IPS-18a (cell line): ENCODE data around the gene NPIPB2.
"Not testable (repeated sequence)": the region's sequence is repeated elsewhere in the genome, so short reads cannot be mapped to it uniquely, and the experiment has no call there.

Experiments
- H3K27ac ChIP-seq: one replicate; pipeline ENCODE4 v1.5.1; 2013; ENCODE audit warnings: low read length
- H3K27me3 ChIP-seq: one replicate; pipeline ENCODE4 v1.6.1; 2013; ENCODE audit warnings: mild to moderate bottlenecking, low read length; ENCODE audit not compliant: control insufficient read depth, insufficient read depth
- H3K36me3 ChIP-seq: one replicate; pipeline ENCODE4 v1.6.1; 2013; ENCODE audit warnings: low read depth, low read length; ENCODE audit not compliant: control insufficient read depth
- H3K4me1 ChIP-seq: one replicate; pipeline ENCODE4 v1.6.1; 2013; ENCODE audit warnings: low read depth, low read length; ENCODE audit not compliant: control insufficient read depth
- H3K4me3 ChIP-seq: one replicate; pipeline ENCODE4 v1.5.1; 2013; ENCODE audit warnings: low read length
- H3K9ac ChIP-seq: one replicate; pipeline ENCODE4 v1.6.1; 2013; ENCODE audit warnings: mild to moderate bottlenecking, low read length, moderate library complexity
- H3K9me3 ChIP-seq: one replicate; pipeline ENCODE4 v1.6.1; 2013; ENCODE audit warnings: low read depth, low read length; ENCODE audit not compliant: control insufficient read depth

The NPIPB2 gene

GRCh38 chr16:11973070-11973469 is 31.2 kb upstream of the NPIPB2 start:
- Histone ChIP-seq H3K27ac (no peak overlapping the region), H3K27me3 (no peaks in the 10 kb centered on the region), H3K9me3 (no peaks in the 10 kb centered on the region), H3K4me3 (no peak overlapping the region), H3K4me1 (peaks cover 5% of the 10 kb centered on the region), H3K9ac (no peak overlapping the region), H3K36me3 (no peaks in the 10 kb centered on the region)

GRCh38 chr16:11972128-11972527 is 30.3 kb upstream of the NPIPB2 start:
- H3K9ac ChIP-seq: no peak overlapping the region
- H3K36me3 ChIP-seq: no peaks in the 10 kb centered on the region
- no peaks in the 10 kb centered on the region for H3K9me3 ChIP-seq
- H3K4me1 ChIP-seq: peaks cover under 1% of the 10 kb centered on the region
- no peak overlapping the region for H3K27ac ChIP-seq
- H3K4me3 ChIP-seq: no peak overlapping the region
- H3K27me3 ChIP-seq: no peaks in the 10 kb centered on the region

DNA sequence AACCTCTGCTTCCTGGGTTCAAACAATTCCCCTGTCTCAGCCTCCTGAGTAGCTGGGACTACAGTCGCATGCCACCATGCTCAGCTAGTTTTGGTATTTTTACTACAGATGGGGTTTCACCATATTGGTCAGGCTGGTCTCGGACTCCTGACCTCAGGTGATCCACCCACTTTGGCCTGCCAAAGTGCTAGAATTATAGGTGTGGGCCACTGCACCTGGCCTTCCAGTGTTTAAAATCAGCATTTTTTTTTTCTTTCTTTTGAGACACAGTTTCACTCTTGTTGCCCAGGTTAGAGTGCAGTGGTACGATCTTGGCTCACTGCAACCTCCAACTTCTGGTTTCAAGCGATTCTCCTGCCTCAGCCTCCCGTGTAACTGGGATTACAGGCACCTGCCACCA is 28.4 kb upstream of the NPIPB2 start:
- not testable (repeated sequence) for H3K27me3 ChIP-seq, H3K36me3 ChIP-seq, H3K27ac ChIP-seq, H3K9ac ChIP-seq, H3K4me1 ChIP-seq, H3K9me3 ChIP-seq, H3K4me3 ChIP-seq

GRCh38 chr16:11968577-11968976 is 26.7 kb upstream of the NPIPB2 start:
- no peaks in the 10 kb centered on the region for H3K27me3 ChIP-seq
- H3K4me3 ChIP-seq: no peak overlapping the region
- no peaks in the 10 kb centered on the region for H3K9me3 ChIP-seq
- H3K9ac ChIP-seq: no peak overlapping the region
- no peaks in the 10 kb centered on the region for H3K4me1 ChIP-seq
- H3K36me3 ChIP-seq: no peaks in the 10 kb centered on the region
- no peak overlapping the region for H3K27ac ChIP-seq

DNA sequence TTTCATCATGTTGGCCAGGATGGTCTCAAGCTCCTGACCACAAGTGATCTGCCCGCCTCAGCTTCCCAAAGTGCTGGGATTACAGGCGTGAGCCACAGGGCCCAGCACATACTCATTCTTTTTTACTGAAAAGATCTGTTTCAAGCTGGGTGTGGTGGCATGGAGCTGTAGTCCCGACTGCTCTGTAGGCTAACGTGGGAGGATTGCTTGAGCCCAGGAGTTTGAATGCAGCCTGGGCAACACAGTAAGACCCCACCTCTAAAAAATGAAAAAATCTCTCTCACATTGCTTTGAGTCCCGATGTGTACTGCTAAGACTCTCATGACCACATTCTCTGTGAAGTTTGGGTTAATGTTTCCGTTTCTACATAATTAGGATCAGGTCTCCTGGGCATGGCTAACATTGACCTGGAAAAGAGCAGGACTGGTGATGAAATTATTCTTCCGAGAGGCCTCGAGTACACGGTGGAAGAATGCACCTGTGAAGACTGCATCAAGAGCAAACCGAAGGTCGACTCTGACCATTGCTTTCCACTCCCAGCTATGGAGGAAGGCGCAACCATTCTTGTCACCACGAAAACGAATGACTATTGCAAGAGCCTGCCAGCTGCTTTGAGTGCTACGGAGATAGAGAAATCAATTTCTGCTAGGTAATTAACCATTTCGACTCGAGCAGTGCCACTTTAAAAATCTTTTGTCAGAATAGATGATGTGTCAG is 25.5 kb upstream of the NPIPB2 start:
- Histone ChIP-seq H3K27me3 (no peaks in the 10 kb centered on the region), H3K4me1 (no peaks in the 10 kb centered on the region), H3K36me3 (no peaks in the 10 kb centered on the region), H3K9me3 (no peaks in the 10 kb centered on the region), H3K4me3 (no peak overlapping the region), H3K9ac (no peak overlapping the region), H3K27ac (no peak overlapping the region)

DNA sequence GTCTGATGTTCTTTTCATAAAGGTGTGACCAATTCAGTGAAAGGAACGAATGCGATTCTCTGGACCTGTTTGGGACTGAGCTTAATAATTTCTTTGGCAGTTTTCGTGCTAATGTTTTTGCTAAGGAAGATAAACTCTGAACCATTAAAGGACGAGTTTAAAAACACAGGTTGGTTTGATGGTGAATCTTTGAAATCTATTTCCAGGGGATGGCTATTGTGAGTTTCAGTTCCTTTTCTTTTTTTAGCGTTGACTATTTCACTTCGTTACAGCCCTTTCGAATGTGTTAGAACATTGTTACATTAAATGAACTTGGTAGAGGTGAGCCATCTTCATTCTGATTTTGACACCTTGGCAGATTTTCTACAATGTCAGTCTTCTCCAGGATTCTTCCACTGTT is 24.3 kb upstream of the NPIPB2 start:
- Histone ChIP-seq H3K36me3 (no peaks in the 10 kb centered on the region), H3K9me3 (no peaks in the 10 kb centered on the region), H3K27me3 (no peaks in the 10 kb centered on the region), H3K9ac (no peak overlapping the region), H3K4me1 (no peaks in the 10 kb centered on the region), H3K4me3 (no peak overlapping the region), H3K27ac (no peak overlapping the region)

DNA sequence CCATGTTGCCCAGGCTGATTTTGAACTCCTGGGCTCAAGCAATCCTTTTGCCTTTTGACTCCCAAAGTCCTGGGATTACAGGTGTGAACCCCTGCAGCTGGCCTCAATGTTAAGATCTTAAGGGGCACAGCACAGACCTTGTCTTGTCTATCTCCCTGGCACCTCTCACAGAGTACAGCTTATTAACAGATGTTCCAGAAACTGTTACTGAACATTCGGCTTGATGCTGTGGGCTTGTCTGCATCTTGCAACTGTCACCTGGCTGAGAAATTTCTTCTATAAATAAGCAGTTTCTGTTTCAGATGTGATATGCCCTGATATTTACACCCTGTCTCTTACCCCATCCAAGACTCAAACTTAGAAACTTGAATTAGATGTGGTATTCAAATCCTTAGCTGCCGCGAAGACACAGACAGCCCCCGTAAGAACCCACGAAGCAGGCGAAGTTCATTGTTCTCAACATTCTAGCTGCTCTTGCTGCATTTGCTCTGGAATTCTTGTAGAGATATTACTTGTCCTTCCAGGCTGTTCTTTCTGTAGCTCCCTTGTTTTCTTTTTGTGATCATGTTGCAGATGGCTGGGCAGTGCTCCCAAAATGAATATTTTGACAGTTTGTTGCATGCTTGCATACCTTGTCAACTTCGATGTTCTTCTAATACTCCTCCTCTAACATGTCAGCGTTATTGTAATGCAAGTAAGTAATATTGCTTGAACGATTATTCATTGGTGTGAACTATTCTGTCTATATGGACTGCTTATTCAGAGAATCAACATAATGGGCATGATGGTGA is 23.1 kb upstream of the NPIPB2 start, which contains the start of gene TNFRSF17:
TNFRSF17 (plus strand) TSS at position 450 of the 791 bp plus-strand sequence; CDS start at position 565, 115 bp downstream.
- Histone ChIP-seq H3K9me3 (no peaks in the 10 kb centered on the region), H3K4me3 (no peak within 1 kb of the TSS), H3K9ac (no peak within 1 kb of the TSS), H3K36me3 (no peaks in the 10 kb centered on the region), H3K27ac (no peak within 1 kb of the TSS), H3K27me3 (no peaks in the 10 kb centered on the region), H3K4me1 (no peaks in the 10 kb centered on the region)

DNA sequence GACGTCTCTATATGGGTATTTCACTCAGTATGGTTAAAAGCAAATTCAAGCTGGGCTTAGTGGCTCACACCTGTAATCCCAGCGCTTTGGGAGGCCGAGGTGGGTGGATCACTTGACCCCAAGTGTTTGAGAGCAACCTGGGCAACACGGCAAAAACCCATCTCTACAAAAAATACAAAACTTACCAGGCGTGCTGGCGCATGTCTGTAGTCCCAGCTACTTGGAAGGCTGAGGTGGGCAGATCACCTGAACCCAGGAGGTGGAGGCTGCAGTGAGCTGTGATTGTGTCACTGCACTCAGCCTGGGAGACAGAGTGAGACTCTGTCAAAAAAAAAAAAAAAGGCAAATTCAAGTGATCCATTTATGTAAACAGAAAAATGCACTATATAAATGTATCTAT is 21.9 kb upstream of the NPIPB2 start:
- Histone ChIP-seq H3K9me3 (no peaks in the 10 kb centered on the region), H3K27me3 (no peaks in the 10 kb centered on the region), H3K4me1 (no peaks in the 10 kb centered on the region), H3K9ac (no peak overlapping the region), H3K27ac (no peak overlapping the region), H3K4me3 (no peak overlapping the region), H3K36me3 (no peaks in the 10 kb centered on the region)

- not testable (repeated sequence) for H3K36me3 ChIP-seq, H3K27me3 ChIP-seq, H3K4me3 ChIP-seq, H3K9me3 ChIP-seq, H3K9ac ChIP-seq, H3K27ac ChIP-seq, H3K4me1 ChIP-seq
These were observed 21.1 kb upstream of the NPIPB2 start for GRCh38 chr16:11962978-11963377.

- not testable (repeated sequence) for H3K27me3 ChIP-seq, H3K4me3 ChIP-seq, H3K9ac ChIP-seq, H3K9me3 ChIP-seq, H3K4me1 ChIP-seq, H3K36me3 ChIP-seq, H3K27ac ChIP-seq
These were observed 20.6 kb upstream of the NPIPB2 start for GRCh38 chr16:11962457-11962856.

DNA sequence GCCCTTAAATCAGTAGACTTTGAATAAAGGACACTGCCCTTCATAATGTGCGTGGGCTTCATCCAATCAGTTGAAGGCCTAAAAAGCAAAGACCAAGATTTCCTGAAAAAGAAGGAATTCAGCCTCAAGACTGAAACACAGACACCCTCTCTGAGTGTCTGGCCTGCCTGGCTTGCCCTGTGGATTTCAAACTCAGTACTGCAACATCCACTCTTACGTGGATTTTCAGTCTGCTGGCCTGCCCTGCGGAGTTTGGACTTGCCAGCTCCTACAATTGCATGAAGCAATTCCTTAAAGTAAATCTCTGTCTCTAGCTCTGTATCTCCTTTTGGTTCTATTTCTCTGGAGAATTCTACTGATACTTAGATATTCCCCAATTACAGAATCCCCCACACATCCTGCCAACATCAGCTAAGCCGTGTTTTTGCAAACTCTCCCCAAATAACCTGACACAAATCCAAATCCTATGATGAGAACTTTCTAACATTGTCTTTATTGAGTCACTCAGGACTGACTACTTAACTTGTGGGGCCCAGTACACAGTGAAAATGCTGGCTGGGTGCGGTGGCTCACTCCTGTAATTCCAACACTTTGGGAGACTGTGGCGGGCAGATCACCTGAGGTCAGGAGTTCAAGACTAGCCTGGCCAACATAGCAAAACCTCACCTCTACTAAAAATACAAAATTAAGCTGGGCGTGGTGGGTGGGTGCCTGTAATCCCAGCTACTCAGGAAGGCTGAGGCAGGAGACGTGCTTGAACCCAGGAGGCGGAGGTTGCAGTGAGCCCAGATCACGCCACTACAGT is 15.9 kb upstream of the NPIPB2 start:
- H3K9ac ChIP-seq: no peak overlapping the region
- no peaks in the 10 kb centered on the region for H3K27me3 ChIP-seq
- no peaks in the 10 kb centered on the region for H3K4me1 ChIP-seq
- no peaks in the 10 kb centered on the region for H3K9me3 ChIP-seq
- no peak overlapping the region for H3K4me3 ChIP-seq
- H3K27ac ChIP-seq: no peak overlapping the region
- H3K36me3 ChIP-seq: no peaks in the 10 kb centered on the region
